ENCODE results near the gene COQ5.

The COQ5 gene

DNA sequence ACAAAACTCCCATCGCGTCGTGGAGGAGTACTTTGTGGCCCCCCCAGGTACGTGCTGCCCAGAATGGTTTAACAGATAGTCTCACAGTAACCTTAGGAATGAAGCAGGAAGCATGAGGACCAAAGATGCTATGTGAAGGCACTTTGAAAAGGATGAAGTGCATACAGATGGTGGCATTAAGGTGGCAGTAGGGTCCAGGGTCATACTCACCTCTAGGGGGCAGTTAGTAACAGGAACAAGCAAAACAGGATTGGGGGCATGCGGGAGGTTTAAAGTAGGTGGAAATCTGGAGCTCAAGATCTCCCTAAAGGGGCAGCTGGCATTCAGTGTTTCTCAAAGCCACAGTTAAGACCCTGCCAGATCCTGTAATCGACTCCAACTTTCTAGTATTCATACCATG lies 71.8 kb downstream of the COQ5 start:
- in situ Hi-C loops (cut with MboI; ENCODE audit: low sequenced_read_pairs), result no loop called here

DNA sequence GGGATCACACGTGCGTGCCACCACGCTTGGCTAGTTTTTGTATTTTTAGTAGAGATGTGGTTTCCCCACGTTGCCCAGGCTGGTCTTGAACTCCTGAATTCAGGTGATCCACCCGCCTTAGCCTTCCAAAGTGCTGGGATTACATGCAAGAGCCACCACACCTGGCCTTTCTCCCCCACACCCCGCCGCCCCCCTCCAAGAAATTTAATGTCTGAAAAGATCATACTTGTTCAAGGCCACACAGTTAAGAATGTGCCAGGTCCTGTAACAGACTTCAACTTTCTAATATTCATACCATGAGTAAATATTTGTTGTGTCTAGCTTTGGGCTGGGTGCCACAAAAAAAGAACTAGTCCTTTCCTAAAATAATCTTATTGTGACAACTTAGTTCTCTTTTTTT lies 73.7 kb downstream of the COQ5 start:
- in situ Hi-C loops (cut with MboI; ENCODE audit: low sequenced_read_pairs), result no loop called here

DNA sequence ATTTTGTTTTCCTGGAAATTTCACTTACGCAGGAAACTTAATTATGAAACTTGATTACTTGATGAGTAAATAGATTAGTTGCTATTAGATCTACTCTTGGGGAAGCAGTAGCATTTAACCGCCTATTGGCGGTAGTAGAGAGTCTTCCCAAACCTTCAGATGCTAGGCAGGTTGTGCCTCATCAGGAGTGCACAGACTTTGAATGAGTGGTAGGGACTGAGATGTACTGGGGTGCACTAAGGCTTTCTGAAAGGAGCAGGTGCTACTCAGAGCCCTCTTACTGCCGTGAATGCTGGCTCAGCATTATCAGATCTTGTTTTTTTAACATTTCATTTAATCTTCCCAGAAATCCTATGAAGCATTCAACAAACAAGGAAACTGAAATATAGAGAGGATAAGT lies 75.0 kb downstream of the COQ5 start:
- in situ Hi-C loops (cut with MboI; ENCODE audit: low sequenced_read_pairs), result no loop called here

Data from HL-60/S4 (cell line).